ENCODE results near the gene MEF2D. TPM values are rescaled to one million over a fixed set of nuclear protein-coding genes. Genes with fewer than 3 reads are reported as not detected.

The MEF2D gene
- total and polyA plus RNA-seq, 2 donors (not counting 1 experiment from before 2014, with no cell fraction given) = 65.6 to 128 TPM

DNA sequence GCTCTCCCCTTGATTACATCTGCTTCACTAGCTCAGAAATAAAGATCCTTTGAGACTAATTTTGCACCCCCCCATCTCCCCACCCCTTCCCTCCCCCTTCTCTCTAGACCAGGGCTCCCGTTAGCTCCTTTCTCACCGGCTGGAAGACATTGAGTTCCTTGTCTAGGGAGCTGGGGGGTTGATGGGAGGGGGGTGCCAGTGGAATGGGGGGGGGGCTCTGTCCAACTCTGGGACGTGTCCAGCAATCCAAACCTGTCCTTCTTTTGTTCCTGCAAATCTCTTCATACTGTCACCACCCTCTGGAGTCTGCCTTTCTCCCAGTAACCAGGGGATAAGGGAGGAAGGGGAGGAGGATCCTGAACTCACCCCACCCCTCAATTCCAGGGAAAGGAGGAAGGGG, 69.7 kb downstream of the MEF2D start:
- intact Hi-C loops (cut with micrococcal nuclease) = no loop called here
- Mint-ChIP-seq H3K4me1 (peaks cover 7% of the 10 kb centered on the region), H3K27ac (no peak overlapping the region), H3K9me3 (ENCODE audit: insufficient read depth) (no peaks in the 10 kb centered on the region), H3K4me3 (no peak overlapping the region), H3K27me3 (peaks cover 84% of the 10 kb centered on the region)
- Histone ChIP-seq H3K4me1 (ENCODE audit: control insufficient read depth in 2 of 2, insufficient read depth in 2 of 2, low read length in 2 of 2) (peaks cover 6 to 8% of the 10 kb centered on the region in 2 donors), H3K27ac (ENCODE audit: low read length in 2 of 2) (no peak overlapping the region), H3K9me3 (ENCODE audit: control extremely low read depth in 1 of 3, control insufficient read depth in 2 of 3, insufficient read depth in 1 of 3, low read length in 2 of 3) (peaks cover 0 to 3% (median 0%) of the 10 kb centered on the region in 3 donors), H4K20me1 (ENCODE audit: control insufficient read depth, insufficient read depth, low read length, poor library complexity, severe bottlenecking) (no peaks in the 10 kb centered on the region), H3K27me3 (replicated peaks in 1 of 4; ENCODE audit: control extremely low read depth in 1 of 4, control insufficient read depth in 3 of 4, insufficient read depth in 4 of 4, low read length in 3 of 4) (peaks cover 0 to 89% (median 56%) of the 10 kb centered on the region in 4 experiments), H3K4me2 (replicated peaks; ENCODE audit: low read depth, low read length, poor library complexity, severe bottlenecking) (no peak overlapping the region), H3K4me3 (ENCODE audit: control extremely low read depth in 1 of 5, extremely low read depth in 1 of 5, insufficient read depth in 1 of 5, low read depth in 2 of 5, low read length in 4 of 5) (no peak overlapping the region), H2AFZ (ENCODE audit: insufficient read depth, low read depth, low read length, poor library complexity, severe bottlenecking) (no peak overlapping the region), H3K79me2 (ENCODE audit: control insufficient read depth, insufficient read depth, low read length) (no peaks in the 10 kb centered on the region), H3K9ac (ENCODE audit: low read length) (no peak overlapping the region), H3K36me3 (replicated peaks in 1 of 2; ENCODE audit: control extremely low read depth in 1 of 2, control insufficient read depth in 1 of 2, extremely low read depth in 1 of 2, insufficient read depth in 2 of 2, low read length in 1 of 2) (no peaks in the 10 kb centered on the region)
- ChIA-PET CTCF (interaction anchor here (0.9 to 2.0 kb wide), 3 partner anchors 11 to 45 kb away, joined by 4 to 12 read pairs (median 6); no protein-coding TSS in a partner anchor), POLR2A (no interaction called here)
- DNase-seq (no peak), ATAC-seq (ENCODE audit: low read depth) (no peak)
- TF ChIP-seq CTCF (IDR thresholded peaks at IDR 0.05) (no peak), EZH2 (IDR thresholded peaks at IDR 0.05; ENCODE audit: borderline replicate concordance, insufficient read depth, low read depth, low read length, poor library complexity, severe bottlenecking) (no peak)
- WGBS (ENCODE audit: insufficient coverage) = no CpG with 5 or more reads among the region's 3 CpGs

DNA sequence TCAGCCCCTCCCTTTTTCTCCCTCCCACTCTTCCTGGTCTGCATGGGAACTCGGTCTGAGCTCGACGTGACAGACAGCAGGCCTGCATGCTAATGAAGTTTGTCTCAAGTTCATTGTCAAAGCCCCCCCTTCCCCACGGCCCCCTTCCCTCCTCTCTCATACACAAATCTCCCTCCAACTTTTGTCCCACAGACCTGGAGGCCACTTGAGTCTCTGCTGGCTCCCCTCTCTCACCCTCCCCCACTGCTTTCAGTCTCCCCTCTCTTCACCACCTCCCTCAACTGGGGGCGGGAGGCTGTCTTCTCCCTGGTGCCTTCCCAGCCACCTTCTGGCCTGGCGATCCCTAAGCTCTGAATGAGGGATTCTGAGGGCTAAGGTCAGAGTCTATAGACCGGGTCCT, 70.3 kb downstream of the MEF2D start:
- Mint-ChIP-seq H3K27me3 (peaks cover 82% of the 10 kb centered on the region), H3K9me3 (ENCODE audit: insufficient read depth) (no peaks in the 10 kb centered on the region), H3K4me1 (peaks cover 4% of the 10 kb centered on the region), H3K27ac (no peak overlapping the region), H3K4me3 (no peak overlapping the region)
- TF ChIP-seq EZH2 (IDR thresholded peaks at IDR 0.05; ENCODE audit: borderline replicate concordance, insufficient read depth, low read depth, low read length, poor library complexity, severe bottlenecking) (no peak), CTCF (IDR thresholded peaks at IDR 0.05) (no peak)
- intact Hi-C loops (cut with micrococcal nuclease) = no loop called here
- no peak overlapping the region for H2AFZ ChIP-seq (ENCODE audit: insufficient read depth, low read depth, low read length, poor library complexity, severe bottlenecking)
- H4K20me1 ChIP-seq (ENCODE audit: control insufficient read depth, insufficient read depth, low read length, poor library complexity, severe bottlenecking) = no peaks in the 10 kb centered on the region
- H3K36me3 ChIP-seq (replicated peaks in 1 of 2; ENCODE audit: control extremely low read depth in 1 of 2, control insufficient read depth in 1 of 2, extremely low read depth in 1 of 2, insufficient read depth in 2 of 2, low read length in 1 of 2) = no peaks in the 10 kb centered on the region
- H3K27me3 ChIP-seq (replicated peaks in 1 of 4; ENCODE audit: control extremely low read depth in 1 of 4, control insufficient read depth in 3 of 4, insufficient read depth in 4 of 4, low read length in 3 of 4) = peaks cover 0 to 90% (median 54%) of the 10 kb centered on the region in 4 experiments
- H3K4me2 ChIP-seq (replicated peaks; ENCODE audit: low read depth, low read length, poor library complexity, severe bottlenecking) = no peak overlapping the region
- H3K4me3 ChIP-seq (ENCODE audit: control extremely low read depth in 1 of 5, extremely low read depth in 1 of 5, insufficient read depth in 1 of 5, low read depth in 2 of 5, low read length in 4 of 5) = no peak overlapping the region
- DNase-seq = no peak
- POLR2A ChIA-PET = no interaction called here
- peaks cover 4 to 6% of the 10 kb centered on the region in 2 donors for H3K4me1 ChIP-seq (ENCODE audit: control insufficient read depth in 2 of 2, insufficient read depth in 2 of 2, low read length in 2 of 2)
- H3K9me3 ChIP-seq (ENCODE audit: control extremely low read depth in 1 of 3, control insufficient read depth in 2 of 3, insufficient read depth in 1 of 3, low read length in 2 of 3) = peaks cover 0 to 3% (median 0%) of the 10 kb centered on the region in 3 donors
- no peak overlapping the region for H3K27ac ChIP-seq (ENCODE audit: low read length in 2 of 2)
- CTCF ChIA-PET = interaction anchor here (2.0 kb wide), 2 partner anchors 10 to 44 kb away, joined by 6 to 12 read pairs; no protein-coding TSS in a partner anchor
- no peak overlapping the region for H3K9ac ChIP-seq (ENCODE audit: low read length)
- WGBS (ENCODE audit: insufficient coverage) = 3% methylated on average over 5 of the region's 7 CpGs
- no peak for ATAC-seq (ENCODE audit: low read depth)
- H3K79me2 ChIP-seq (ENCODE audit: control insufficient read depth, insufficient read depth, low read length) = no peaks in the 10 kb centered on the region
